SK-N-MC (cell line): ENCODE data around the gene IL15RA.
"Not testable (repeated sequence)": the region's sequence is repeated elsewhere in the genome, so short reads cannot be mapped to it uniquely, and the experiment has no call there.

Experiments
- DNase-seq: peaks from one replicate; pipeline ENCODE4 v3.0.0-alpha.2; 2011; ENCODE audit warnings: low read depth, low spot score
- H3K27ac ChIP-seq: fragments of 200-600 bp; sonication (generic); 2 replicates; pipeline ENCODE4 v1.5.1; 2016; ENCODE audit warnings: mixed run types
- H3K36me3 ChIP-seq: fragments of 200-600 bp; sonication (generic); 2 replicates; pipeline ENCODE4 v1.6.1; 2017; ENCODE audit warnings: antibody characterized with exemption, low read length, mixed read lengths; ENCODE audit not compliant: insufficient read depth
- H3K4me3 ChIP-seq: fragments of 200-600 bp; sonication (generic); 2 replicates; pipeline ENCODE4 v1.5.1; 2016
- H3K9ac ChIP-seq: fragments of 200-600 bp; sonication (generic); 2 replicates; pipeline ENCODE4 v1.8.0; 2017; ENCODE audit warnings: mixed run types, mixed read lengths; ENCODE audit not compliant: insufficient read length
- H3K9me3 ChIP-seq: fragments of 200-600 bp; sonication (generic); 2 replicates; pipeline ENCODE4 v1.6.1; 2017; ENCODE audit warnings: low read depth, mild to moderate bottlenecking, antibody characterized with exemption, low read length, moderate library complexity, mixed read lengths
- EZH2 ChIP-seq: fragments of 200-600 bp; sonication (generic); IDR thresholded peaks from one replicate; pipeline ENCODE4 v1.6.1; 2017; ENCODE audit warnings: antibody characterized with exemption
- FOXP2 ChIP-seq: optimal IDR thresholded peaks from 2 replicates; pipeline ENCODE3; 2011; ENCODE audit warnings: mild to moderate bottlenecking, moderate library complexity; ENCODE audit not compliant: insufficient read depth; ENCODE audit errors: extremely low read length, control extremely low read depth
- POLR2AphosphoS5 ChIP-seq: IDR thresholded peaks from 2 replicates; pipeline ENCODE4 v1.6.1; 2012; ENCODE audit warnings: mild to moderate bottlenecking, low read depth, low read length, borderline replicate concordance

The IL15RA gene

DNA sequence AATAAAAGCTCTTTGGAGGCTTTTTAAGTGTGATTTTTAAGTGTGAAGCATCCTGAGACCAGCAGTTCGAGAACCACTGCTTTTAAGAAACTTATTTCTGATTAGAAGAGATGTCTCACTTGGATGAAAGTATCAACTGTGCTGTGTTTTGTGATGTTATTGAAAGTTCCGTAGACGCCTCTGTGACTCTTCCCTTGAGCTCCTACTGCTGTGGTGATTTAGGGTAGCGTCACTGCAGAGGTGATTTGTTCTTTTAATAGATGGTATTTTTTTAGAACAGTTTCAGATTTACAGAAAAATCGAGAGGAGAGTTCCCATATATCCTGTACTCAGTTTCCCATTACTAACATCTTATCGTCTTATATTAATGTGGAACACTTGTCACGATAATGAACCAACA lies 57.8 kb downstream of the IL15RA start:
- H3K4me3 ChIP-seq: no peak overlapping the region
- DNase-seq: no peak
- no peak overlapping the region for H3K9ac ChIP-seq
- H3K9me3 ChIP-seq: no peaks in the 10 kb centered on the region
- TF ChIP-seq FOXP2: no peak
- TF ChIP-seq EZH2: no peak
- no peak for TF ChIP-seq POLR2AphosphoS5
- no peak overlapping the region for H3K27ac ChIP-seq
- H3K36me3 ChIP-seq: peaks cover 26% of the 10 kb centered on the region; the same call in 1 of the 2 replicates

DNA sequence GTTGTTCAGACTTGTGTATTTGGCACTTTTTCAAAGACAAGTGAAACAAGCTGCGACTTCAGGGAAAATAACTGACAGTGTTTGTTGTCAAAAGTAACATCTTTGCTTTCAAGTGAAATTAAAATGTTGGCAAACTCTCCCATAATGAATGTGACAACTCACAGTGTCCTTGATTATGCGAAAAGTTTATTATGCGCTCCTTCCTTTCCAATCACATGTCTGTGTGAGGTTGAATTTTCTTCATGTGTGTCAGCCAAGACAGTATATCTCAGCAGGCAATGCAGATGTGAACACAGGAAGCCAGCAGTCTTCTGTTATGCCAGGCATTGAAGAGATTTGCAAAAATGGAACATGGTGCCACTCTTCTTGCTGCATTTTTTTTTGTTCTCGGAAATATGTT lies 58.6 kb downstream of the IL15RA start:
- DNase-seq: no peak
- peaks cover 27% of the 10 kb centered on the region; the same call in 1 of the 2 replicates for H3K36me3 ChIP-seq
- H3K4me3 ChIP-seq: no peak overlapping the region
- no peak overlapping the region for H3K9ac ChIP-seq
- TF ChIP-seq EZH2 (no peak), FOXP2 (no peak), POLR2AphosphoS5 (no peak)
- no peak overlapping the region for H3K27ac ChIP-seq
- H3K9me3 ChIP-seq: no peaks in the 10 kb centered on the region

DNA sequence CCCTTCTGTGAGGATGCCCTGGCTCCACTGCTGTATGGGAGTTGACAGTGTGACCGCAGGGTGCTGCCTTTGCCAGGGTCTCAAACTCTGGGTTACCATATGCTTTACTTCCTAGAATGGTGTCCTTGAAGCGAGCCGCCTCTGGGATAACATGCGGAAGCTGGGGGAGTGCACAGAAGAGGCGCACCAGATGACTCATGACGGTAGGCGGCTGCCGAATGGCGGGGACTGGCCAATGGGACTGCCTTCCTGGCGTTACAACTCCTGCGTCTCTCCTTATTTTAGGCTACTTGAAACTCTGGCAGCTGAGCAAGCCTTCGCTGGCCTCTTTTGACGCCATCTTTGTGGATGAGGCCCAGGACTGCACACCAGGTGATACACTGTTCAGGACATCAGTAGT lies 60.0 kb downstream of the IL15RA start:
- Histone ChIP-seq H3K9me3 (no peaks in the 10 kb centered on the region), H3K27ac (no peak overlapping the region), H3K9ac (no peak overlapping the region), H3K36me3 (peaks cover 27% of the 10 kb centered on the region; the same call in 1 of the 2 replicates), H3K4me3 (no peak overlapping the region)
- DNase-seq: no peak
- no peak for TF ChIP-seq EZH2
- TF ChIP-seq FOXP2: no peak
- TF ChIP-seq POLR2AphosphoS5: no peak

DNA sequence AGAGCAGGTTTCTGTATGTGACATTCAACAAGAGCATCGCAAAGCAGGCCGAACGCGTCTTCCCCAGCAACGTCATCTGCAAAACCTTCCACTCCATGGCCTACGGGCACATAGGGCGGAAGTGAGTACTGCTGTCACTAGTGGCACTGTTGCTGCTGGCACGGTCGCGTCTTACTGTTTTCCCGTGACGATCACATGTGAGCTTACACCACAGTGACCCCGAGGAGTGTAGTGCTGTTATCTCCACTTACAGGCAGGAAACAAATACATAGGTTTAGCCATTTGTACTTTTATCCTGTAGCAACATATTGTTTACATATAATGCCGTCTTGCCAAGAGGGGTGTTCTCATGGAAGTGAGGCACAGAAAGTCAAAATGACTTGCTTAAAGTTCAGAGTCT lies 61.9 kb downstream of the IL15RA start:
- H3K9me3 ChIP-seq: no peaks in the 10 kb centered on the region
- no peak for DNase-seq
- no peak overlapping the region for H3K9ac ChIP-seq
- H3K4me3 ChIP-seq: no peak overlapping the region
- H3K36me3 ChIP-seq: peaks cover 23% of the 10 kb centered on the region; the same call in 1 of the 2 replicates
- H3K27ac ChIP-seq: no peak overlapping the region
- TF ChIP-seq FOXP2 (no peak), POLR2AphosphoS5 (no peak), EZH2 (no peak)

DNA sequence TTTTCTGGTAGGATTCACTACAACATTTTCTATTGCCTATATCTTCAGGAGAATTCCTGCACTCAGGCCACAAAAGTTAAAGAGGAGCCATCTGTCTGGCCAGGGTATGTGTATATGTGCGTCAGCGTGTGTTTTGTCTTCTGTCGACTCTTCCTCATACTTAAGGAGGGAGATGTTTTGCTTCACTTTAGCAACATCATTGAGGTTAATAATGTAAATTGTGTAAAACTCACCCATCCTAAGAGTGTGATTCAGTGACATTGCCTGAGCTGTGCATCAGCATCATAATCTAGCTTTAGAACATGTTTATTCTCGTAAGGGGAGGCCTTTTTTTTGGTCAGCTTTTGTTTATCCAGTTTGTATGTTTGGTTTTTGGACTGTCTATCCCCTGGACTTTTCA lies 63.6 kb downstream of the IL15RA start:
- TF ChIP-seq FOXP2 (no peak), EZH2 (no peak), POLR2AphosphoS5 (no peak)
- no peak for DNase-seq
- H3K9me3 ChIP-seq: no peaks in the 10 kb centered on the region
- H3K9ac ChIP-seq: no peak overlapping the region
- H3K4me3 ChIP-seq: no peak overlapping the region
- H3K27ac ChIP-seq: no peak overlapping the region
- peaks cover 29% of the 10 kb centered on the region; the same call in 1 of the 2 replicates for H3K36me3 ChIP-seq

DNA sequence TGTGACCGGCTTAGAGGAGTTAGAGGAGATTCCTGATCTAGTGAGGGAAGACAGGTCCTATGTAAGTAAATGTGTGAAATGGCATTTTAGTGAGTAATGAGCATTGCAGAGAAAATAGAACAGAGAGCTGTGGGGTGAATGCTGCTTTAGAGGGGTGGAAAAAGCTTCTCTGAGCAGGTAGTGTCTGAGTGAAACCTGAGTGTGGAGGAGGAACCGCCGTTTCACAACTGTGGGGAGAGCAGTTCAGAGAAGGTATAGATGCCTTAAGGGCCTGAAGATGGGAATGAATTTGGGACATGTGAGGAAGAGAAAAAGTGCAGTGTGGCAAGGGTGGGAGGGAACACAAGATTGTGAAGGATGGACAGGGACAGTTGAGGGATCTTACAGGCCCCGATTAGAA lies 65.7 kb downstream of the IL15RA start:
- Histone ChIP-seq H3K36me3 (peaks cover 22% of the 10 kb centered on the region; the same call in 1 of the 2 replicates), H3K9ac (no peak overlapping the region), H3K9me3 (no peaks in the 10 kb centered on the region), H3K27ac (no peak overlapping the region), H3K4me3 (no peak overlapping the region)
- DNase-seq: no peak
- TF ChIP-seq FOXP2 (no peak), EZH2 (no peak), POLR2AphosphoS5 (no peak)

DNA sequence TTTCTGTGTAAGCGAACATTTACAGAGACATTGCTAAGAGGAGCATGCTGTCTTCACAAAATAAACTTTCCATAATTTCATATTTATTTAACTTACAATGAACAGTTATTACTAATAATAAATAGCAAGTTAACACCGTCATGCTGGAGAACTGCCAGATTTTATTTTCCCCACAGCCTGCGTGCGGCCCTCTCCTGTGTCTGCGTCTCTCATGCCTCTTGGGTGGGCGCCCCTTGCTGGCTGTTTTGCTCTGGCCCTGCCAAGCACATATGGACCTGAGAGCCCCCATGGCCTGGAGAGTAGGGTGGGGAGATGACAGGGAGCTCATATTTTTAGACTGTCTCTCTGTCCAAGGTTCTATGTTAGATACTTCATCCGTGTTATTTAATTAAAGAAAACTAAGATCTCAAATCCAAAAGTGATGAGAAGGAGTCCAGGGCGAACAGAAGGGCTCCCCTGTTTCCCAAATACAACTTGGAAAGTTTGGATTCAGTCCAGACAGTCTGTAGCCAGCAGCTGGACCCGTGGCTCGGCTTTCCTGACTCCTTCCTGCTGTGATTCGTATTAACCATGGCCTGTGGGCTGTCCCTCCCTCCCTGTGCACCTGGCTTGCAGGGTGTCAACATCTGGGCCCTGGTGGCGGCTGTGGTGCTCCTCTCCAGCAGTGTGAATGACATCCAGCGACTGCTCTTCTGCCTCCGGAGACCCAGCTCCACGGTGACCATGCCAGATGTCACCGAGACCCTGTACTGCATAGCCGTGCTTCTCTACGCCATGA lies 66.8 kb downstream of the IL15RA start:
- Histone ChIP-seq H3K27ac (no peak overlapping the region), H3K4me3 (no peak overlapping the region), H3K9me3 (no peaks in the 10 kb centered on the region), H3K36me3 (peaks cover 22% of the 10 kb centered on the region; the same call in 1 of the 2 replicates), H3K9ac (no peak overlapping the region)
- TF ChIP-seq POLR2AphosphoS5 (no peak), EZH2 (no peak), FOXP2 (no peak)
- no peak for DNase-seq

DNA sequence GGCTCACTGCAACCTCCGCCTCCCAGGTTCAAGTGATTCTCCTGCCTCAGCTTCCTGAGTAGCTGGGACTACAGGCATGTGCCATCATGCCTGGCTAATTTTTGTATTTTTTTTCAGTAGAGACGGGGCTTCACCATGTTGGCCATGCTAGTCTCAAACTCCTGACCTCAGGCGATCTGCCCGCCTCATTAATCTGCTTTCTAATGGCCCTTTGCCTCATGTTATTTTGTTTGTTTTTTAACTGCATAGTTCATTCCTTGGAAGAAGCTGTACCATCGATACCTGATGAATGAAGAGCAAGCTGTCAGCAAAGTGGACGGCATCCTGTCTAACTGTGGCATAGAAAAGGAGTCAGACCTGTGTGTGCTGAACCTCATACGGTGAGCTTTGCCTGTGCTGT lies 68.7 kb downstream of the IL15RA start:
- H3K4me3 ChIP-seq, H3K9ac ChIP-seq, H3K27ac ChIP-seq, DNase-seq, H3K9me3 ChIP-seq: not testable (repeated sequence)
- peaks cover 13% of the 10 kb centered on the region; the same call in 1 of the 2 replicates for H3K36me3 ChIP-seq

DNA sequence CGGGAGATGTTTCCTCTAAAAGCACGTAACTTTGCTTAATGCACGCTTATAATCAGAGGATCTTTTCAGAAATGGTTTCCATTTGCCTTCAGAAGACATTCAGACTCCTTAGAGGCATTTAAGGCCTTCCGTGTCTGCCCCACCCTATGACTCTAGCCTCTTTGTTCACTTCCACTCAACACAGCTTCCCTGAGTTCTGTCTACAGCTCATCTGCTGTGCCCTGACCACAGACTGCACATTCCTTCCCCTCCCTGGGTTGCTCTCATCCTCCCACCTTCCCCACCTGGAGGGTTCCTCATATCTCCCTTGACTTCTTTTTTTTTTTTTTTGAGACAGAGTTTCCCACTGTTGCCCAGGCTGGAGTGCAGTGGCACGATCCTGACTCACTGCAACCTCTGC lies 70.7 kb downstream of the IL15RA start:
- Histone ChIP-seq H3K27ac (no peak overlapping the region), H3K36me3 (peaks cover 13% of the 10 kb centered on the region; the same call in 1 of the 2 replicates), H3K9ac (no peak overlapping the region), H3K9me3 (no peaks in the 10 kb centered on the region), H3K4me3 (no peak overlapping the region)
- DNase-seq: no peak
- no peak for TF ChIP-seq EZH2
- TF ChIP-seq FOXP2: no peak
- TF ChIP-seq POLR2AphosphoS5: no peak
